HG03520 (cell line): ENCODE results near the gene COL15A1.

ENCODE experiments used
- ATAC-seq: cut with Tn5 transposase; IDR thresholded peaks from one replicate; pipeline ENCODE4 v1.9.1; 2021; ENCODE audit warnings: mild to moderate bottlenecking, moderate library complexity; ENCODE audit not compliant: unreplicated experiment

Gene COL15A1

GRCh38 chr9:99030092-99030511 lies 86.4 kb downstream of the COL15A1 start:
- ATAC-seq: no peak

GRCh38 chr9:99030610-99031109 lies 87.0 kb downstream of the COL15A1 start:
- no peak for ATAC-seq

- no peak for ATAC-seq
Observed at GRCh38 chr9:99031319-99031718, 87.6 kb downstream of the COL15A1 start.

- ATAC-seq: no peak
Observed at GRCh38 chr9:99031994-99032393, 88.3 kb downstream of the COL15A1 start.

- no peak for ATAC-seq
Observed at GRCh38 chr9:99034149-99034548, 90.4 kb downstream of the COL15A1 start.

GRCh38 chr9:99035313-99035712 lies 91.6 kb downstream of the COL15A1 start:
- ATAC-seq: no peak

- no peak for ATAC-seq
Observed at GRCh38 chr9:99037769-99038483, 94.2 kb downstream of the COL15A1 start.

- ATAC-seq: no peak
Observed at GRCh38 chr9:99038484-99038820, 94.7 kb downstream of the COL15A1 start.

GRCh38 chr9:99039505-99040182 lies 95.9 kb downstream of the COL15A1 start:
- ATAC-seq: no peak

GRCh38 chr9:99040251-99040900 lies 96.7 kb downstream of the COL15A1 start:
- no peak for ATAC-seq

- ATAC-seq: no peak
Observed at GRCh38 chr9:99040911-99041582, 97.3 kb downstream of the COL15A1 start.

GRCh38 chr9:99041618-99042017 lies 97.9 kb downstream of the COL15A1 start:
- no peak for ATAC-seq

GRCh38 chr9:99042620-99043019 lies 98.9 kb downstream of the COL15A1 start:
- no peak for ATAC-seq

GRCh38 chr9:99044827-99045226 lies 101.1 kb downstream of the COL15A1 start:
- no peak for ATAC-seq

GRCh38 chr9:99046068-99046467 lies 102.4 kb downstream of the COL15A1 start:
- no peak for ATAC-seq

GRCh38 chr9:99046542-99047071 lies 102.9 kb downstream of the COL15A1 start:
- ATAC-seq: no peak

GRCh38 chr9:99049228-99049627 lies 105.5 kb downstream of the COL15A1 start:
- no peak for ATAC-seq

GRCh38 chr9:99049641-99050040 lies 105.9 kb downstream of the COL15A1 start:
- ATAC-seq: no peak

- ATAC-seq: no peak
Observed at GRCh38 chr9:99050292-99050911, 106.7 kb downstream of the COL15A1 start.

GRCh38 chr9:99050924-99051323 lies 107.2 kb downstream of the COL15A1 start:
- no peak for ATAC-seq

GRCh38 chr9:99051406-99051805 lies 107.7 kb downstream of the COL15A1 start:
- no peak for ATAC-seq
